ENCODE results near the gene MAP3K8. TPM values are rescaled to one million over a fixed set of nuclear protein-coding genes. Genes with fewer than 3 reads are reported as not detected.

The MAP3K8 gene
- total RNA-seq, 6 donors from 2014 or later = 32.5 to 71.2 (median 42.8) TPM

- TF ChIP-seq EP300 (IDR thresholded peaks at IDR 0.05) (no peak), CTCF (IDR thresholded peaks at IDR 0.05) (no peak), POLR2AphosphoS5 (IDR thresholded peaks at IDR 0.05) (no peak), POLR2A (IDR thresholded peaks at IDR 0.05) (no peak)
Measured at GRCh38 chr10:30437031-30437841, 3.3 kb downstream of the MAP3K8 start.

GRCh38 chr10:30438021-30438850 is 4.3 kb downstream of the MAP3K8 start:
- peak overlapping the region; percentile 97 to 100 (median 98) for H3K27ac ChIP-seq
- DNase-seq (no peak), ATAC-seq (ENCODE audit: low FRiP score in 2 of 2) (no peak)
- H3K36me3 ChIP-seq = peaks cover 2 to 63% (median 24%) of the 10 kb centered on the region in 4 donors
- H3K4me3 ChIP-seq = peak overlapping the region in 3 of 4 donors; percentile 73 to 96 (median 84)
- peaks cover 0 to 6% (median 0%) of the 10 kb centered on the region in 4 donors for H3K9me3 ChIP-seq
- TF ChIP-seq POLR2A (IDR thresholded peaks at IDR 0.05) = no peak
- 25 to 37% methylated on average over 5 of the region's 5 CpGs for WGBS, 2 donors
- H3K27me3 ChIP-seq = no peaks in the 10 kb centered on the region
- H3K4me1 ChIP-seq = peaks cover 47 to 76% (median 67%) of the 10 kb centered on the region in 4 donors

More at GRCh38 chr10:30437031-30437841, 3.3 kb downstream of the MAP3K8 start:
- WGBS, 2 donors = 20 to 25% methylated on average over 13 of the region's 13 CpGs
- ATAC-seq (ENCODE audit: low FRiP score in 2 of 2) (no peak), DNase-seq (no peak)
- Histone ChIP-seq H3K9me3 (peaks cover 0 to 6% (median 0%) of the 10 kb centered on the region in 4 donors), H3K4me3 (peak overlapping the region; percentile 22 to 96 (median 78)), H3K4me1 (peaks cover 42 to 77% (median 65%) of the 10 kb centered on the region in 4 donors), H3K27me3 (no peaks in the 10 kb centered on the region), H3K27ac (peak overlapping the region; percentile 97 to 100 (median 98)), H3K36me3 (peaks cover 2 to 53% (median 19%) of the 10 kb centered on the region in 4 donors)

GRCh38 chr10:30439931-30440330 is 5.9 kb downstream of the MAP3K8 start:
- DNase-seq = no peak
- Histone ChIP-seq H3K27ac (no peak overlapping the region), H3K4me3 (peak overlapping the region in 1 of 4 donors; percentile 4), H3K9me3 (no peaks in the 10 kb centered on the region), H3K4me1 (peaks cover 61 to 91% (median 76%) of the 10 kb centered on the region in 4 donors), H3K36me3 (peaks cover 2 to 76% (median 25%) of the 10 kb centered on the region in 4 donors), H3K27me3 (no peaks in the 10 kb centered on the region)
- ATAC-seq (ENCODE audit: low FRiP score in 2 of 2) = no peak
- TF ChIP-seq POLR2A (IDR thresholded peaks at IDR 0.05) (no peak), EP300 (IDR thresholded peaks at IDR 0.05) (no peak), POLR2AphosphoS5 (IDR thresholded peaks at IDR 0.05) (no peak), CTCF (IDR thresholded peaks at IDR 0.05) (no peak)
- WGBS, 2 donors = 89 to 93% methylated on average over 3 of the region's 3 CpGs

- Histone ChIP-seq H3K36me3 (peaks cover 4 to 95% (median 31%) of the 10 kb centered on the region in 4 donors), H3K4me3 (no peak overlapping the region), H3K27ac (peak overlapping the region in 2 of 4 donors; percentile 19 to 22), H3K4me1 (peaks cover 61 to 87% (median 75%) of the 10 kb centered on the region in 4 donors), H3K27me3 (no peaks in the 10 kb centered on the region), H3K9me3 (no peaks in the 10 kb centered on the region)
- TF ChIP-seq EP300 (IDR thresholded peaks at IDR 0.05) (no peak), POLR2AphosphoS5 (IDR thresholded peaks at IDR 0.05) (no peak), CTCF (IDR thresholded peaks at IDR 0.05) (no peak), POLR2A (IDR thresholded peaks at IDR 0.05) (no peak)
- WGBS, 2 donors = 68 to 76% methylated on average over 4 of the region's 4 CpGs
- no peak for ATAC-seq (ENCODE audit: low FRiP score in 2 of 2)
- no peak for DNase-seq
Measured at GRCh38 chr10:30442019-30442606, 8.1 kb downstream of the MAP3K8 start.

All from upper lobe of left lung (tissue), 6 donors.